ENCODE results near the gene TBC1D16. TPM values are rescaled to one million over a fixed set of nuclear protein-coding genes. Genes with fewer than 3 reads are reported as not detected.

Gene TBC1D16
- total RNA-seq, 1 experiment from 2014 or later, result 85.8 TPM

DNA sequence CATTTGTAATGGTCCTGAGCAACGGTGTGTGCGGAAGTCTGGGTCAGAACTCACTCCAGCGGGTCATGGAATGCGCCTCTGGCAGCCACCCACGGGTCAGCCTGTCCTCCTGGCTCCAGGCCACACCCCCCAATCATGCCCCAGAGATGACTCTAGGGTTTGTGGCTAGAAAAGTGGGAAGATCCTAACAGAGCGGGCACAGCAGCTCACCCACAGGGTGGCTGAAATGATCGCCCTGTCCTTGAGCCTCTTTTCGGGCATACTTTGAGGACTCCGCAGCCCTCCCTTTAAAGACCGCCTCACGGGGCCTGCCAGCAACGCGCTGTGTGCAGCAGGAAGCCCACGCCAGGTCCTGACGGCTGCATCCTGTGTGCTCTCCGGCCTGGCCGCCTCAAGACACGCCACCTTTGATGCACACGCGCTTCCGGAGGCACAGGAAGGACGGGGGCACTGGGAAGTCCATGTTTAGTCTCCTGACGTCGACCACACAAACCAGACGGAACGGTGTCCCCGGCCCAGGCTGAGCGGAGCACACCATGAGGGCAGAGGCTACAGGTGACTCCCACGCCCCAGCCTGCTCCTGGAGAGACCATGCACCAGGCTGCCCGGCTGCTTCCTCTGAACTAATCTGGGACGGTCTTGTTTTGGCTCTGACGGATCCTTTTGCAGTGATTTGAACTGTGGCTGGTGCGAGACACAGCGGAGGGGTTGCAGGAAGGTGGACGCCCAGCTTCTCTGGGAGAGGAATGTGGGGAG, 92.9 kb downstream of the TBC1D16 start:
- no peak overlapping the region for H3K27ac ChIP-seq (ENCODE audit: insufficient read length, low read depth, low read length)
- DNase-seq, result peak; percentile 31
- H3K9me3 ChIP-seq (ENCODE audit: control insufficient read depth, low read depth, low read length), result no peaks in the 10 kb centered on the region
- no peaks in the 10 kb centered on the region for H3K79me1 ChIP-seq (ENCODE audit: insufficient read depth, low read depth, low read length, poor library complexity, severe bottlenecking)
- H3K27me3 ChIP-seq (ENCODE audit: insufficient read depth, low read length), result no peaks in the 10 kb centered on the region
- TF ChIP-seq, protein P1, sequence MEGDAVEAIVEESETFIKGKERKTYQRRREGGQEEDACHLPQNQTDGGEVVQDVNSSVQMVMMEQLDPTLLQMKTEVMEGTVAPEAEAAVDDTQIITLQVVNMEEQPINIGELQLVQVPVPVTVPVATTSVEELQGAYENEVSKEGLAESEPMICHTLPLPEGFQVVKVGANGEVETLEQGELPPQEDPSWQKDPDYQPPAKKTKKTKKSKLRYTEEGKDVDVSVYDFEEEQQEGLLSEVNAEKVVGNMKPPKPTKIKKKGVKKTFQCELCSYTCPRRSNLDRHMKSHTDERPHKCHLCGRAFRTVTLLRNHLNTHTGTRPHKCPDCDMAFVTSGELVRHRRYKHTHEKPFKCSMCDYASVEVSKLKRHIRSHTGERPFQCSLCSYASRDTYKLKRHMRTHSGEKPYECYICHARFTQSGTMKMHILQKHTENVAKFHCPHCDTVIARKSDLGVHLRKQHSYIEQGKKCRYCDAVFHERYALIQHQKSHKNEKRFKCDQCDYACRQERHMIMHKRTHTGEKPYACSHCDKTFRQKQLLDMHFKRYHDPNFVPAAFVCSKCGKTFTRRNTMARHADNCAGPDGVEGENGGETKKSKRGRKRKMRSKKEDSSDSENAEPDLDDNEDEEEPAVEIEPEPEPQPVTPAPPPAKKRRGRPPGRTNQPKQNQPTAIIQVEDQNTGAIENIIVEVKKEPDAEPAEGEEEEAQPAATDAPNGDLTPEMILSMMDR (conservative IDR thresholded peaks at IDR 0.05), result no peak
- H3K56ac ChIP-seq (ENCODE audit: insufficient read length, low read depth, low read length), result no peak overlapping the region
- no peak overlapping the region for H3K14ac ChIP-seq (ENCODE audit: insufficient read depth, low read length)
- no peaks in the 10 kb centered on the region for H4K20me1 ChIP-seq (ENCODE audit: control insufficient read depth, insufficient read depth, insufficient read length)
- no peaks in the 10 kb centered on the region for H3K23me2 ChIP-seq (ENCODE audit: insufficient read length, low read depth, low read length, poor library complexity, severe bottlenecking)
- no peak overlapping the region for H2BK20ac ChIP-seq (ENCODE audit: low read depth, low read length, poor library complexity, severe bottlenecking)
- H3K9ac ChIP-seq (ENCODE audit: extremely low read depth, insufficient read length, low read length), result no peak overlapping the region
- Mint-ChIP-seq H3K9me3 (no peaks in the 10 kb centered on the region), H3K27ac (peak overlapping the region; percentile 65 to 89 (median 74); a peak in 3 of 7 replicates), H3K27me3 (ENCODE audit: low read depth) (no peaks in the 10 kb centered on the region; the same call in 1 of the 2 replicates), H3K4me1 (peaks cover 12 to 31% of the 10 kb centered on the region in 2 experiments), H3K4me3 (no peak overlapping the region; a peak in 1 of 5 replicates), H3K36me3 (ENCODE audit: insufficient read depth in 1 of 3, low read depth in 3 of 3) (peaks cover 34 to 64% (median 57%) of the 10 kb centered on the region in 3 experiments)
- H3K4me2 ChIP-seq (ENCODE audit: insufficient read depth, insufficient read length, low read length), result no peak overlapping the region
- H2AFZ ChIP-seq (ENCODE audit: low read length), result no peak overlapping the region
- no peak overlapping the region for H2BK5ac ChIP-seq (ENCODE audit: insufficient read length, low read length)
- H2BK12ac ChIP-seq (ENCODE audit: insufficient read length, low read depth, low read length), result no peak overlapping the region
- no peak overlapping the region for H3K18ac ChIP-seq (ENCODE audit: insufficient read length, low read depth, low read length)
- H3K4ac ChIP-seq (ENCODE audit: low read depth, low read length), result no peak overlapping the region
- H2AK5ac ChIP-seq (ENCODE audit: insufficient read length, low read length), result no peak overlapping the region
- no CpG with 5 or more reads among the region's 35 CpGs for WGBS (ENCODE audit: extremely low coverage, insufficient read length, low lambda C conversion rate)
- H3K79me2 ChIP-seq (ENCODE audit: insufficient read depth, low read length), result no peaks in the 10 kb centered on the region
- H3K23ac ChIP-seq (ENCODE audit: insufficient read length, low read depth, low read length), result no peak overlapping the region
- H3K4me1 ChIP-seq (ENCODE audit: insufficient read depth, low read length), result no peaks in the 10 kb centered on the region
- H4K5ac ChIP-seq (ENCODE audit: insufficient read length, low read depth, low read length), result no peak overlapping the region
- no peak overlapping the region for H3T11ph ChIP-seq (ENCODE audit: low read length)
- no peak overlapping the region for H4K8ac ChIP-seq (replicated peaks; ENCODE audit: insufficient read length, low read depth, low read length)
- no peak overlapping the region for H4K91ac ChIP-seq (ENCODE audit: insufficient read length, low read depth, low read length)
- no peak overlapping the region for H2BK120ac ChIP-seq (ENCODE audit: low read depth, low read length, poor library complexity, severe bottlenecking)
- H2BK15ac ChIP-seq (ENCODE audit: low read depth, low read length), result no peak overlapping the region
